HPDE6-E6E7 (cell line): ENCODE results near the gene NUP153.

Source experiments
- DNase-seq: peaks from one replicate; pipeline ENCODE4 v3.0.0; 2011; ENCODE audit warnings: missing footprints; ENCODE audit errors: extremely low spot score

NUP153 gene

DNA sequence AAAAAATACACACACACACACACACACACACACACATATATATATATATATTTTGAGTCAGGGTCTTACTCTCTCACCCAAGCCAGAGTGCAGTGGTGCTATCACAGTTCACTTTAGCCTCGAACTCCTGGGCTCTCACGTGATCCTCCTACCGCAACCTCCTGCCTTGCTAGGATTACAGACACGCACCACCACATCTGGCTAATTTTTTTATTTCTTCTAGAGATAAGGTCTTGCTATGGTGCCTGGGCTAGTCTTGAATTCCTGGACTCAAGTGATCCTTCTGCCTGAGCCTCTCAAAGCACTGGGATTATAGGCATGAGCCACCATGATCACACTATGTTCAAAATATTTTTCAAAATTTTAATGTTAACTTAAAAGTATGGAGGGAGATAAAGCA is 43.5 kb downstream of the NUP153 start:
- DNase-seq, result no peak

DNA sequence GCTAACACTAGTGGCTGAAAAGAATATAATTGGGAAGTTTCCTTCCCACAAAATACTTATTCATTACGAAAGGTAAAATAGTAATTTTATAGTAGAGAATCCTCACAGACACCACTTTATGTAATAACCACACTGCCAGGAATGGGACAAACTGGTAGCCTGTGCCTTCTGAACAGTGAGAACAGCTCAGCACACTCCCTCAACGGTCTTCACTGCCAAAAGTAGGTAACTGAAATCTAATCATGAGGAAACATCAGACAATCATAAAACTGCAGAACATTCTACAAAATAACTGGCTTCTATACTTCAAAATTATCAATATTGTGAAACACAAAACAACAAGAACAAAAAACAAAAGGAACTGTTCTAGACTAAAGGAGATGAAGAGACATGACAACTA is 44.1 kb downstream of the NUP153 start:
- no peak for DNase-seq

DNA sequence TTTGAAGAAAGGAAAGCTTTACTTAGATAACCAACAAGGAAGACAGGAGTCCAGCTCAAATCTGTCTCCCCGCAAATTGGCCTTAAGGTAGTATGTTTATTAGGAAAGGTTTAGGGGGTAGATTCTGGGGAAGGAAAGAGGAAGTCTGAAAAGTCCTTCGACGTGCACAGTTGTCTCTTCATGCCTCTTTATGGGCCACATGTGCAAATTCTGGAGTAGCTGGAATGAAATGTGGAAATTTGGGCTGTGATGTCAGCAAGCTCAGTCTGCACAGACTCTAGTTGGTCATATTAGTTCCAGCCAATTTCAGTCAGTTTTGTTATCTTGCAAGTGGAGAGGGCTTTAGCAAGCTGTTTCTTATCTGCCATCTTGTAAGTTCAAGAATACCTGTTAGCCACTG is 50.1 kb downstream of the NUP153 start:
- DNase-seq, result no peak

DNA sequence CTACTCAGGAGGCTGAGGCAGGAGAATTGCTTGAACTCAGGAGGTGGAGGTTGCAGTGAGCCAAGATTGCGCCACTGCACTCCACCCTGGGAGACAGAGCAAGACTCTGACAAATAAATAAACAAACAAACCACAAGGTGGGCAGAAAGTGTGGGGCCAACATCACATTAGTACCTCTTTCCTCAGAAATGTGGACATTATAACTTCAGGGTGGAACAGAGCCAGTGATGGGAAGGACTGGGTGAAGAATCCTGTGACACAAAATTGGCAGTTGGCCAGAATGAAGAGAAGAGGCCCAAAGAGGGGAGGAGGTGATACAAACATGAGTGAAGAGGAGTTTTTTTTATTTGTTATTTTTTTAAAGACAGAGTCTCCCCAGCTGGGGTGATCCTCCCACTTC is 50.6 kb downstream of the NUP153 start:
- DNase-seq, result no peak

DNA sequence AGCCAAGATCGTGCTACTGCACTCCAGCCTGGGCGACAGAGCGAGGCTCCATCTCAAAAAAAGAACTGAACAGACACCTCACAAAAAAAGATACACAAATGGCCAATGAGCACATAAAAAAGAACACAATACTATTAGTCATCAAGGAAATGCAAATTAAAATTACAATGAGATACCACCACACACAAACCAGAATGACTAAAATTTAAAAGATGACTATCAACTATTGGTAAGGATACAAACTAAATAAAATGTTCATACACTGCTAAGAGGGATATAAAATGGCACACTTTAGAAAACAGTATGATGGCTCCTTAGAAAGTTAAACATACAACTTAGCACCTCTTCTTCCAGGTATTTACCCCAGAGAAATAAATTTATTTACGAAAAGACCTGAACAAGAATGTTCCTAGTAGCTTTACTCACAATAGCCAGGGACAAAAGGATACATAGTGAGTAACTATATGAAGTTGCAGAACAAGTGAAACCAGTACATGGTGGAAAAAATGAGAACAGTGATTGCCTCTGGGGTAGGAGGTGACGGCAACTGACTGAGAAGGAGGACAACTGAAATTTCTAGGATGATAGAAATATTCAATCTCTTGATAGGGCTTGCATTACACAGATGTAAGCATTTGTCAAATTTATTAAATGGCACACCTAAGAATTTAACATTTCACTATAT is 53.4 kb downstream of the NUP153 start:
- no peak for DNase-seq

DNA sequence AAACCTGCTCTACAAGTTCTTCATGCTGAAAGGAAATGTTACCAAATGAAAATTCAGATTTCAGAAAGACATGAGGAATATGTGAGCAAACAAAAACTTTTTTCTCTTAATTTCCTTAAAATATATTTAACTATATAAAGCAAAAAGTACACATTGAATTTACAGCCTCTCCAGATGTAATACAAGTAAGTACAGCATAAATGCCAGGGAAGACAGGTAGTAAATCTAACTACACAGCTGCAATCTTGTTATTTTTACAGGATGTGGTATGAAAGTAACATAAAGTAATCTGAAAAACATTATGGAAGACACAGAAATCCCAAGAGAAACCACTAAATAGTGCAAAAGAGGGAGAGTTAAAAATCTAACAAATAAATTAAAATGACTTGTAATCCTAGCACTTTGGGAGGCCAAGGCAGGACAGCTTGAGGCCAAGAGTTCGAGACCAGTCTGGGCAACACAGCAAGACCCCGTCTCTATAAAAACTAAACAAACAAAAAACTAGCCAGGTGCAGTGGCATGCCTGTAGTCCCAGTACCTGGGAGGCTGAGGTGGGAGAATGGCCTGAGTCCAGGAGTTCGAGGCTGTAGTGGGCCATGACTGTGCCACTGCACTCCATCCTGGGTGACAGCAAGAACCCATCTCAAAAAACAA is 55.9 kb downstream of the NUP153 start:
- DNase-seq, result no peak

DNA sequence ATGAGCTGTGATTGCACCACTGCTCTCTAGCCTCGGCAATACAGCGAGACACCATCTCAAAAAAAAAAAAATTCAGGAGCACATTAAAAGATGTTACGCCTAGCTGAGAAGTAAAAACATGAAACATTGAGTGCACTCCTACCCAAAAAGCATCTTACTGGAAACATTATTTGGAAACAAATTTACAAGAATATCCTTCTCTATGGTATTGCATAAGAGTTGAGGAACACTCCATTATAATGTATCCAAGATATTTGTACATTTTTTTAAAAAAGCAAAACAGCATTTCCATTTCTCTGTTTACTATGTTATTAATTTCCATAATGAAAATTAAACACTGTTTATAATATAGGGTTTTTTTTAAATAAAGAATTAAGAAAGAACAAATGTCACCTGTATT is 58.0 kb downstream of the NUP153 start:
- no peak for DNase-seq

DNA sequence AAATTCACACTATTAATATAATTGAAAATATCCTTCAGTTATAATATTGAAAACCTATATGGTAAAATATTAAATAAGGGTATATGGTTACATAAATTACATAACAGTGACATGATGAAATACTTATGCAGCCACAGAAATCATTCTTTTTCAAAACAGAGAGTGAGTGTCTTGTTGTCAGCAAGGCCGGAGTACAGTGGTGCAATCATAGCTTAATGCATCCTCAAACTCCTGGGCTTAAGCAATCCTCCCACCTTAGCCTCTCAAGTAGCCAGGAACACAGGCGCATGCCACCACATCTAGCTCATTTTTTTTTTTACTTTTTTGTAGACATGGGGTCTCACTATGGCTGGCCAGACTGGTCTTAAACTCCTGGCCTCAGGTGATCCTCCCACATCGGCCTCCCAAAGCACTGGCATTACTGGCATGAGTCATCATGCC is 66.2 kb downstream of the NUP153 start:
- no peak for DNase-seq

DNA sequence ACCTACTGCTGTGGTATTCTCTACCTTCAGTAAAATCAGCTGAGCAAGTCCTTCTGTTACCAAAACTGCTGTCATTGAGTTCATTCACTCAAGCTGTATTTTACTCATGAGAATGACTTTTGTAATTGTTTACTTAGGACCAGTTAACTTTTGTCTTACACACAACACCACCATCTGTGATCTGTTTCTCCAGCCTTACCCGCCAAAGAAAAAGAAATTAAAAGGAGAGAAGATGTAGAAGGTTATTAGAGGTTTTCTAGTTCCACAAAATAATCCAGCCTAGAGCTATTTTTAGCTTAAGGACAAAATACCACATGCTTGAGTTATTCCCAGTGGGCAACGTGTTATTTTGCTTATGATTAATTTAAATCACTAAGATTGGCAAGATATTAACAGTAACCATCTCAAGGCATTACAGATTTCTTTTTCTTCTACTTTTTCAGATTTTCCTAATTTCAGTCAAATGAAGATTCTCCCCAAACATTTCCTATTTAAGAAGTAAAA is 68.5 kb downstream of the NUP153 start:
- DNase-seq, result no peak

DNA sequence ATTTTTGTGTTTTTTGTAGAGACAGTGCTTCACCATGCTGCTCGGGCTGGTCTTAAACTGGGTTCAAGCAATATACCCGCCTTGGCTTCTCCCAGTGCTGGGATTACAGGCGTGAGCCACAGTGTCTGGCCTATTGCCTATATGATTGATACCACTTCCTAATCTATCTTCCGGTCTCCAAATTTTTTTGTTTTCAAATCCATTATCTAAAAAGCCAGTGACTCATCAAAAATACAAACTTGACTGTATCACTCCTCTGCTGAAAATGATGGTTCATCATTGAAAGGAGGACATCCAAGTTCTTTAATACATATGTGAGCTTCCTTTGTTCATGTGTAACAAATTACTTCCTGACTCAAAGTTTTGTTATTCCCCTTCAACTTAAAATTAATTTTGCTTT is 71.2 kb downstream of the NUP153 start:
- DNase-seq, result no peak

DNA sequence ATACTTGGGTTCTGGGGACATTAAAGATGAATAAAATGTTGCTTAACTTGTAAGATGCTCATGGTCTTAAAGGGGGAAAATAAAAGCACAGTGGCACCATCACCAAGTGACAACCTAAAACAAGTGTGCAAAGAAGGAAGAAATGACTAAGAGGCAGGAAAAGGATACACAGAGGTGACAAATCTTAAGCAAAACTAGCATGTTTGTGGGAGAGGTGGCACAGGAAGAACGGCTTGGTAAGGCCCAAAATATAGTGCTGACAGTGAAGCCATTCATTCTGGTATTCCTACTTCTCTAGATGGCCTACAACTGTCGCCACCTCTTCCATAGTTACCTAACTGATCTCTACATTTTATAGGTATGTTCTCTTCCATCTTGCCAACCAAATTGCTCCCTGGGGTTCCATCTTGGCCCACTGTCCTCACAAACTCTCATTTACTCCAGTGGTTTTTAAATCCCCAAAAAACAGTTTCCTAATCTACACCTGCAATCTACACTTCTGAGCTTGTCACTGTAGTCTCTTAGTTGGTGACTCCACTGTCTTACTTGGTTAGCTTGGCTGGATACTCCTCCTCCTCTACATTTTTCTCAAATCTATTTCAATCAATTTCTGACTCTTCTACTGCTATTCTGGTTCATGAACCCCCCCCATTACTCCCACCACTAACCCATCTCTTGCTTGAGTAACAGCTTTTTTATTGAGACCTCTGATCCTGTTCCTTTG is 73.1 kb downstream of the NUP153 start:
- no peak for DNase-seq

DNA sequence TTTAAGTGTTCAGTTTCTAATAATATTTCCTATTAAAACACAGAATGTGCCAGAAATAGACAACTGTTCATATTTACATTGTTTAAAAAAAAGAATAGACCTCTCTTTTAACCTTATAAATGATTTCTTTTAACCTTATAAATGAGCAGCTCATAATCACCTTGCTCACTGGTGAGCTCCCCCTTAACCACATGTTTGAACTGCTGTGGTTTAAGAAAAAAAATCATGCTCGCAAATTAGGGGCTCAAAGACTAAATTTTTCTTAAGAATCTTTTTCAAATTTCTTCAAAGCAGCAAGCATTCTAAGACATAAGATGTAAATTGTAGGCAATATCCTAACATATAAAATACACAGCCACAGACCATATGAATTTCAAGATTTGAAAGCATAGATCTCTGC is 73.8 kb downstream of the NUP153 start:
- no peak for DNase-seq

DNA sequence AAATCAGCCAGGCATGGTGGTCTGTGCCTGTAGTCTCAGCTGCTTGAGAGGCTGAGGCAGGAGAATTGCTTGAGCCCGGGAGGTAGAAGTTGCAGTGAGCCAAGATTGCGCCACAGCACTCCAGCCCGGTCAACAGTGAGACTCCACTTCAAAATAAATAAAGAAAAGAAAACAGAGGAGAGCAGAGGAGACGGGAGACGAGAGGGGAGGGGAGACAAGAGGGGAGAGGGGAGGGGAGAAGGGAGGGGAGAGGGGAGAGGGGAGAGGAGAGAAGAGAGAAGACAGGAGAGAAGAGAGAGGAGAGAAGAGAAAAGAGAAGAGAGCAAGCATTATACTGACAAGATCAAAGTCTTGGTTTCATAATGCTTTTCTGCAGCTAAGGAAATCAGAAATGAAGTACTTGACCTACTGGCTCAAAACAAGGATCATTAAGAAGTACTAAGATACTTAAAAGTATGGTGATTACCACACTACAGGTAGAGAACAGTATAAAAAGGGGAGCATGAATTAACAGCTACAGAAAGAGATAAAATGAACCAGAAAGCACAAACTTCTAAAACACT is 76.1 kb downstream of the NUP153 start:
- no peak for DNase-seq

DNA sequence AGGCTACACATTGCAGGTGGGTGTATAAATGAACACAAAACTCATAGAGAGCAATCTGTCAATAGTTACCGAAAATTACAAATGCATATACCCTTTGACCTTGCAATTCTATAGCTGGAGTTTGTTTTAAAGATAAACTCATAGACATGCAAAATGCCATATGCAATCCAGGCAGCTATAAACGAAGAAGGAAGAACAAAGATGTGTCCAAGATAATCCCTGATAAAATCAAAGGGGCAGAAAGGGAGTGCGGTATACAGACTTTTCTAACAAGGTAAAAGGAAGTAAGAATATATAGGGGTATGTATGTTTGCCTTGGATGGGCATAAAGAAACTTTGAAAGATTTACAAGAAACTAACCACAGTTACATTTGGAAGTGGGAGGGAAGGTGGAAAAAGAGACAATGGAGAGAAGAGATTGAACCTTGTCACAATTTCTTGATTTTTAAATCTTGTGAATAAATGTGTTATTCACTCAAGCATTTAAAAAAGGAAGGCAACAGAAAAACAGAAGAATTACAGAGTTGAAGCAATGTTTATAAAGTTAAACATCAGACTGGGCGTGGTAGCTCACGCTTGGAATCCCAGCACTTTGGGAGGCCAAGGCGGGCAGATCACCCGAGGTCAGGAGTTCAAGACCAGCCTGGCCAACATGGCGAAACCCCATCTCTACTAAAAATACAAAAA is 76.8 kb downstream of the NUP153 start:
- DNase-seq, result no peak

DNA sequence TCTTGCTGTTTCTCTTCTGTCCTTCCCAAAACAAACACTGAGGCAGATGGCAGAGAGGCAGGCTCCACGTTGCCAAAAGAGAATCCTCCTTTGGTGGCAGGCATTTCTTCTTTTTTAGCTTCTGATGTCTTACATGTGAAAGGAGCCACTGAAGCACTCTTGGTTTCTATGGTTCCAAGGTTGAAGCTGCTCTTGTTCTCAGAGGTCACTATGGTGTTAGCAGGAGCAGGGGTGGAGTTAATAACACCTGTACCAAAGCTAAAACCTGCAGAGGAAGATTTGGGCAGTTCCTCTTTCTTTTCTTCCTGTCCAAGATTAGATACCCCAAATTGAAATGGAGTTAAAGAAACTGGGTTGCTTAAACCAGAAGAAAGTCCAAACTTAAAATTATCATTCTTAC is 77.9 kb downstream of the NUP153 start:
- DNase-seq, result no peak

DNA sequence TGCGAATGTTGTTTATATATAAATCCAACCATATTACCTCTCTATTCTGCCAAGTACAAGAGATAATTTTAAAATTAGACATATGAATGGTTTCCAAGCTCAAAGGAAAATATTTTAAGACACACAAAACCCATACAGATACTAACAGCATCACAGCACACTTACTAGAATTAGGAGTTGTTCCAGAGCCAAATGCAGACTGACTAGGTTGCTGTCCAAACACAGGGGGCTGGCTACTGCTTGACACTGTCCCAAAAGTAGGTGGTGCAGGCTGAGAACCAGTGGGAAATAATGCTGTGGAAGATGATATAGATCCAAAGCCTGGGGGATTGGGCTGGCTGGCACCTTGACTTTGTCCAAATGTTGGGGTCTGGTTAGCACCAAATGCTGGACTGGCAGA is 82.3 kb downstream of the NUP153 start:
- no peak for DNase-seq

DNA sequence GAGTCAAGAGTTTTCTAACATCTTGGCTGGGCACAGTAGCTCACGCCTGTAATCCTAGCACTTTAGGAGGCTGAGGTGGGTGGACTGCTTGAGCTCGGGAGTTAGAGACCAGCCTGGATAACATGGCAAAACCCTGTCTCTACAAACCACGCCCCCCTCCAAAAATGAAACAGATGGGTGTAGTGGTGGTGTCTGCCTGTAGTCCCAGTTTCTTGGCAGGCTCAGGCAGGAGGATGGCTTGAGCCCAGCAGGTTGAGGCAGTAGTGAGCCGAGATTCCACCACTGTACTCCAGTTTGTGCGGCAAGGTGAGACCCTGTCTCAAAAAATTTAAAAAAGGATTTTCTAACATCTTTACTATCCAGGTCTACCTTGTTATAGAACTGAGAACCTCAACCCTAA is 84.6 kb downstream of the NUP153 start:
- no peak for DNase-seq

DNA sequence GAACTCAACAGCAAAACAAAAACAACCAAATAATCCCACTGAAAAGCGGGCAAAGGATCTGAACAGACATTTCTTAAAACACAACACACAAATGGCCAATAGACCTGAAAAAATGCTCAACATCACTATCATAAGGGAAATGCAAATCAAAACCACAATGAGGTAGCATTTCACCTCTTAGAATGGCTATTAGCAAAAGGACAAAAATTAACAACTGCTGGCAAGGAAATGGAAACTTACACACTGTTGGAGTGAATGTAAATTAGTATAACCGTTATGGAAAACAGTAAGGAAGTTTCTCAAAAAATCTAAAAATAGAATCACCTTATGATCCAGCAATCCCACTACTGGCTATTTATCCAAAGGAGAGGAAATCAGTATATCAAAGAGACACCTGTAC is 85.7 kb downstream of the NUP153 start:
- DNase-seq, result no peak

DNA sequence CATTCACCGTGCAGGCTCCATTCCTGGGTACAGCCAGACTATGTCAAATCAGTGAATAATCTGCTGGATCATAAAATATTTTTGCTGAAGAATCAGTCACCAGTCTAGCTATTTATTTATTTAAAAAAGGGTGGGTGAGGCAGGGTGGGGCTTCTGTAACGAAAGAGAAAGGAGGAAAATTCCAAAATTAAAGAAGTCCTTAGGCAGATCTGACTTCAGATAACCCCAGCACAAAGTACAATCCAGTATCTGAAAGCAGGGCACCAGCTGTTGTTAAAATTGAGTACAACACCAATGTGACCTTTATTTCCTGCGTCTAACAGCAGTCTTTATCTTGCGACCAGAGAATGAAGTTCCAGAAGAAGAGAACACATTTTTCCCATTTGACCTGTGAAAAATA is 90.9 kb downstream of the NUP153 start:
- no peak for DNase-seq

DNA sequence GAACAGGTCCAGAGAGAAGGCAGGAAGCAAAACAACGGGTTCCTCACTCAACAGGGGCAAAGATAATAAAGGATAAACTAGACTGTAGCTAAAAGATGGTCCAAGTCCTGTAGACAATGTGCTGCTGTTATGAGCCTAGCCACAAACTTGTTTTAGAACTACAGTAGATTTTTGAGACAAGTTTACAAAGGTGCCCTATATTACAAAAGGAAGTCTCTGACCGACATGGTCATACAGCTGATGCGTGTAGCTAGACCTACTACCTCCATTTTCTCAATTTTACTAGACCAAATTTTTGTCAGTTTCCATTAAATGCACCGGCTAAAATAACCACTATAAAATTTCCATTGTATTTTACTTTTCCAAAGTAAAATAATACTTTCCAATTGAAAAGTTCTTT is 94.7 kb downstream of the NUP153 start:
- no peak for DNase-seq

DNA sequence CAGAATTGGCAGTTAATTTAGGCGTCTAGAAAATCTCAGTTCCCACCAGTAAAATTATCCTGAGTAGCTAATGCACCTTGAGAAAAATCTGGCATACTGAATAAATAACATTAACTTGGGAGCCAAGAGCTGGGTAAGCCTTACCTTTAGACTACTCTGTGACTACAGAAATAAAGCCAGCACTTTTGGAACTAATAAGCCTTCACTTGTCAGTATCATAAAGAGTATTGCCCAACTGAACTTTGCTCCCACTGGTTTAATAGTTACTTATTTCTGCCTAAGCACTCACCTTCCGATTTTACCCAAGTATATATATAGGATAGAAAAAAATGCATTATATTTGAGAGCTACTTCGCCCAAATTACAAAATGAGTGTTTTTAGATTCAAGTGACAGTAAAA is 95.9 kb downstream of the NUP153 start:
- no peak for DNase-seq

DNA sequence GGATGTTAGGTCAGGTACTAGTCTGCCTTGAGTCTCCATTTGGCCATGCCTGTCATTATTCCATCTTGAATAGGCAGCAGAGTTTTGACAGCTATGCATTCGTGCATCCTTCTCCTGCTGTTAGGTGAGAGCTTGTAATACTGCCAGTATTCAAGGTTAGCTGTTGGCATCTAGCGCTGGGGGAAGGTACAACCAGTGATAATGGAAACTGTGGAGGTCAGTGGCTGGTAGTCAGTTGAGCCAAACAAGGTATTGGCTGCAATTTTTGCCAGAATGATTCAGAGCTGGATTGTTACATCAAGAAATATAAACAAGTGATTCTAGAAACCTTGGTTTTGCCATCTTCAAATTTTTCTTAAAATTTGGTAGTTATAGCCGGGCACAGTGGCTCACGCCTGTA is 100.1 kb downstream of the NUP153 start:
- no peak for DNase-seq
